ENCODE data around the gene ZDHHC12. TPM values are rescaled to one million over a fixed set of nuclear protein-coding genes. Genes with fewer than 3 reads are reported as not detected.

Gene ZDHHC12
- total and polyA plus RNA-seq, 10 of the 15 experiments (the other 5 are each of a cell fraction or from before 2014, with no cell fraction given): 0.95 to 146 (median 49.9) TPM

- in situ Hi-C loops (cut with MboI) (no loop called here), intact Hi-C loops (cut with micrococcal nuclease; ENCODE audit: unreplicated experiment) (no loop called here)
- no peak overlapping the region for H3K4me2 ChIP-seq (ENCODE audit: control insufficient read depth, insufficient read depth)
- 87% methylated on average over 36 of the region's 36 CpGs for WGBS (ENCODE audit: insufficient coverage, insufficient replicate concordance, low lambda C conversion rate, missing lambda C conversion rate)
- DNase-seq (ENCODE audit: low read depth, low spot score) (no peak), ATAC-seq (no peak), FAIRE-seq (no peak)
- TF ChIP-seq ZNF384 (IDR thresholded peaks at IDR 0.05; ENCODE audit: borderline replicate concordance, low read depth, low read length): no peak
- TF ChIP-seq BACH1 (IDR thresholded peaks at IDR 0.05; ENCODE audit: borderline replicate concordance): no peak
- TF ChIP-seq LARP7 (IDR thresholded peaks at IDR 0.05): no peak
- TF ChIP-seq MXI1 (IDR thresholded peaks at IDR 0.05; ENCODE audit: low read depth, low read length): no peak
- no peak for TF ChIP-seq PML (IDR thresholded peaks at IDR 0.05; ENCODE audit: low read length)
- no peak for TF ChIP-seq SRF (IDR thresholded peaks at IDR 0.05; ENCODE audit: low read depth in 2 of 2, low read length in 2 of 2)
- BruUV-seq (replicated peaks): no TSS peak
- H3K9ac ChIP-seq (ENCODE audit: control insufficient read depth, insufficient read depth, low read length): no peak overlapping the region
- no peaks in the 10 kb centered on the region for H4K20me1 ChIP-seq (ENCODE audit: control insufficient read depth, insufficient read depth)
- SMC1A ChIA-PET (ENCODE audit: uncharacterized antibody, unreplicated experiment): no interaction called here
- H3K79me2 ChIP-seq (ENCODE audit: control insufficient read depth, insufficient read depth, low read length): no peaks in the 10 kb centered on the region
- H3K36me3 ChIP-seq (ENCODE audit: control insufficient read depth in 2 of 2, insufficient read depth in 2 of 2, low read length in 1 of 2): no peaks in the 10 kb centered on the region
- RAD21 ChIA-PET (ENCODE audit: unreplicated experiment): no interaction called here
- CTCF ChIA-PET: no interaction called here
- POLR2A ChIA-PET: interaction anchor here (0.6 to 1.8 kb wide), 4 partner anchors 8 to 47 kb away, joined by 3 to 6 read pairs (median 4); no protein-coding TSS in a partner anchor
- H3K9me3 ChIP-seq (replicated peaks; ENCODE audit: control insufficient read depth, insufficient read depth, low read length): no peaks in the 10 kb centered on the region
- no peak overlapping the region for H3K4me3 ChIP-seq
- H3K27ac ChIP-seq (ENCODE audit: control insufficient read depth, insufficient read depth): no peak overlapping the region
- peaks cover 3% of the 10 kb centered on the region; the same call in 1 of the 2 replicates for H3K4me1 ChIP-seq (ENCODE audit: control insufficient read depth, insufficient read depth, low read length)
- no peak overlapping the region for H2AFZ ChIP-seq (ENCODE audit: control insufficient read depth, low read depth, low read length)
- no peaks in the 10 kb centered on the region for H3K27me3 ChIP-seq (replicated peaks in 1 of 2; ENCODE audit: control insufficient read depth in 2 of 2, insufficient read depth in 2 of 2, low read length in 1 of 2)
Measured at GRCh38 chr9:128705051-128705965, 18.6 kb downstream of the ZDHHC12 start.

- Histone ChIP-seq H3K4me3 (no peak overlapping the region), H3K27me3 (replicated peaks in 1 of 2; ENCODE audit: control insufficient read depth in 2 of 2, insufficient read depth in 2 of 2, low read length in 1 of 2) (no peaks in the 10 kb centered on the region), H3K27ac (ENCODE audit: control insufficient read depth, insufficient read depth) (no peak overlapping the region), H3K4me2 (ENCODE audit: control insufficient read depth, insufficient read depth) (no peak overlapping the region), H2AFZ (ENCODE audit: control insufficient read depth, low read depth, low read length) (no peak overlapping the region), H3K79me2 (ENCODE audit: control insufficient read depth, insufficient read depth, low read length) (no peaks in the 10 kb centered on the region), H3K4me1 (ENCODE audit: control insufficient read depth, insufficient read depth, low read length) (peaks cover 3% of the 10 kb centered on the region; the same call in 1 of the 2 replicates), H3K9ac (ENCODE audit: control insufficient read depth, insufficient read depth, low read length) (no peak overlapping the region), H3K9me3 (replicated peaks; ENCODE audit: control insufficient read depth, insufficient read depth, low read length) (no peaks in the 10 kb centered on the region), H4K20me1 (ENCODE audit: control insufficient read depth, insufficient read depth) (no peaks in the 10 kb centered on the region), H3K36me3 (ENCODE audit: control insufficient read depth in 2 of 2, insufficient read depth in 2 of 2, low read length in 1 of 2) (no peaks in the 10 kb centered on the region)
- no TSS peak for BruUV-seq (replicated peaks)
- ATAC-seq (no peak), FAIRE-seq (no peak), DNase-seq (ENCODE audit: low read depth, low spot score) (no peak)
- in situ Hi-C loops (cut with MboI): no loop called here
- POLR2A ChIA-PET: interaction anchor here (1.1 kb wide), 1 partner anchor 17 kb away, joined by 3 read pairs; no protein-coding TSS in a partner anchor
- CTCF ChIA-PET: interaction anchor here (1.0 kb wide), 1 partner anchor 20 kb away, joined by 6 read pairs; the partner anchor contains the start of gene ZDHHC12
- 98% methylated on average over 5 of the region's 5 CpGs for WGBS (ENCODE audit: insufficient coverage, insufficient replicate concordance, low lambda C conversion rate, missing lambda C conversion rate)
- RAD21 ChIA-PET (ENCODE audit: unreplicated experiment): no interaction called here
- SMC1A ChIA-PET (ENCODE audit: uncharacterized antibody, unreplicated experiment): interaction anchor here (0.7 kb wide), 1 partner anchor 21 kb away, joined by 3 read pairs; no protein-coding TSS in a partner anchor
- intact Hi-C loops (cut with micrococcal nuclease; ENCODE audit: unreplicated experiment): no loop called here
- TF ChIP-seq SIN3A (IDR thresholded peaks at IDR 0.05; ENCODE audit: low read depth, low read length) (no peak), HSF1 (IDR thresholded peaks at IDR 0.05; ENCODE audit: low read depth, low read length) (no peak), NR2C1 (IDR thresholded peaks at IDR 0.05) (no peak), BCLAF1 (IDR thresholded peaks at IDR 0.05) (no peak), POU2F2 (IDR thresholded peaks at IDR 0.05; ENCODE audit: borderline replicate concordance, low read depth, low read length) (no peak)
Measured at GRCh38 chr9:128704356-128704670, 19.6 kb downstream of the ZDHHC12 start.
